Sigmoid colon (tissue), 4 donors: ENCODE results near the gene RCN2.

Experiments used
- CTCF ChIP-seq, 4 experiments: fragments of 450-650 bp in 3 of 4; fragments of 200-600 bp in 1 of 4; IDR thresholded peaks; one replicate each; pipeline ENCODE4 v1.5.1; 2016 to 2019; ENCODE audit warnings: antibody characterized with exemption in 4 of 4, mild to moderate bottlenecking in 3 of 4, moderate library complexity in 2 of 4
- EP300 ChIP-seq, 4 donors: sonication (generic); formaldehyde crosslinking; IDR thresholded peaks; one replicate each; pipeline ENCODE4 v1.6.1; 2017; ENCODE audit warnings: antibody characterized with exemption in 4 of 4
- POLR2A ChIP-seq, 2 donors: fragments of 450-650 bp; IDR thresholded peaks; one replicate each; pipeline ENCODE4 v1.6.1; 2016; ENCODE audit warnings: antibody characterized with exemption in 2 of 2, mild to moderate bottlenecking in 2 of 2, moderate library complexity in 2 of 2
- POLR2AphosphoS5 ChIP-seq, 4 donors: sonication (generic); formaldehyde crosslinking; IDR thresholded peaks; one replicate each; pipeline ENCODE4 v1.6.1; 2017; ENCODE audit warnings: antibody characterized with exemption in 4 of 4

- TF ChIP-seq CTCF (IDR thresholded peaks at IDR 0.05) (no peak), POLR2A (IDR thresholded peaks at IDR 0.05) (no peak), EP300 (IDR thresholded peaks at IDR 0.05) (no peak), POLR2AphosphoS5 (IDR thresholded peaks at IDR 0.05) (no peak)
These were observed 59.5 kb downstream of the RCN2 start for GRCh38 chr15:76991048-76991447.
